ENCODE data around the gene OR52M1. TPM values are rescaled to one million over a fixed set of nuclear protein-coding genes. Genes with fewer than 3 reads are reported as not detected.
"Not testable (repeated sequence)": the region's sequence is repeated elsewhere in the genome, so short reads cannot be mapped to it uniquely, and the experiment has no call there.

OR52M1 gene
- total and polyA plus RNA-seq, 2 donors from 2014 or later: not detected

GRCh38 chr11:4527926-4528325 lies 17.1 kb upstream of the OR52M1 start:
- Histone ChIP-seq H3K4me3 (ENCODE audit: low read length in 3 of 3) (no peak overlapping the region), H3K9me3 (ENCODE audit: control insufficient read depth in 2 of 3, insufficient read depth in 1 of 3, low read length in 3 of 3) (no peaks in the 10 kb centered on the region), H3K27ac (ENCODE audit: low read depth in 2 of 2, low read length in 2 of 2) (no peak overlapping the region), H3K27me3 (ENCODE audit: control insufficient read depth, insufficient read depth, low read length) (no peaks in the 10 kb centered on the region), H3K36me3 (ENCODE audit: control insufficient read depth in 2 of 3, insufficient read depth in 3 of 3, low read length in 3 of 3) (no peaks in the 10 kb centered on the region), H3K4me1 (ENCODE audit: control insufficient read depth in 2 of 3, insufficient read depth in 2 of 3, low read depth in 1 of 3, low read length in 3 of 3) (no peaks in the 10 kb centered on the region), H3K9ac (ENCODE audit: low read length in 3 of 3) (no peak overlapping the region)
- no peak for FAIRE-seq
- no peak for DNase-seq
- TF ChIP-seq CTCF (IDR thresholded peaks at IDR 0.05; ENCODE audit: borderline replicate concordance, extremely low read depth, insufficient read depth): no peak
- intact Hi-C loops (cut with DNase I): no loop called here

- intact Hi-C loops (cut with DNase I); H3K27ac ChIP-seq (ENCODE audit: low read depth in 2 of 2, low read length in 2 of 2); FAIRE-seq; H3K4me3 ChIP-seq (ENCODE audit: low read length in 3 of 3); H3K27me3 ChIP-seq (ENCODE audit: control insufficient read depth, insufficient read depth, low read length); H3K9me3 ChIP-seq (ENCODE audit: control insufficient read depth in 2 of 3, insufficient read depth in 1 of 3, low read length in 3 of 3); H3K36me3 ChIP-seq (ENCODE audit: control insufficient read depth in 2 of 3, insufficient read depth in 3 of 3, low read length in 3 of 3); H3K4me1 ChIP-seq (ENCODE audit: control insufficient read depth in 2 of 3, insufficient read depth in 2 of 3, low read depth in 1 of 3, low read length in 3 of 3); DNase-seq; H3K9ac ChIP-seq (ENCODE audit: low read length in 3 of 3): not testable (repeated sequence)
Observed at GRCh38 chr11:4531686-4532085, 13.3 kb upstream of the OR52M1 start.

GRCh38 chr11:4539603-4540219 lies 5.3 kb upstream of the OR52M1 start:
- H3K4me3 ChIP-seq (ENCODE audit: low read length in 3 of 3): no peak overlapping the region
- peak; percentile 29 for FAIRE-seq
- no peaks in the 10 kb centered on the region for H3K4me1 ChIP-seq (ENCODE audit: control insufficient read depth in 2 of 3, insufficient read depth in 2 of 3, low read depth in 1 of 3, low read length in 3 of 3)
- H3K27me3 ChIP-seq (ENCODE audit: control insufficient read depth, insufficient read depth, low read length): no peaks in the 10 kb centered on the region
- H3K9me3 ChIP-seq (ENCODE audit: control insufficient read depth in 2 of 3, insufficient read depth in 1 of 3, low read length in 3 of 3): no peaks in the 10 kb centered on the region
- H3K36me3 ChIP-seq (ENCODE audit: control insufficient read depth in 2 of 3, insufficient read depth in 3 of 3, low read length in 3 of 3): no peaks in the 10 kb centered on the region
- peak in 2 of 5 donors; percentile 21 to 51 for DNase-seq
- no peak overlapping the region for H3K9ac ChIP-seq (ENCODE audit: low read length in 3 of 3)
- intact Hi-C loops (cut with DNase I): no loop called here
- H3K27ac ChIP-seq (ENCODE audit: low read depth in 2 of 2, low read length in 2 of 2): no peak overlapping the region
- peak; percentile 53 for TF ChIP-seq CTCF (IDR thresholded peaks at IDR 0.05; ENCODE audit: borderline replicate concordance, extremely low read depth, insufficient read depth)

GRCh38 chr11:4541071-4541470 lies 3.9 kb upstream of the OR52M1 start:
- H3K36me3 ChIP-seq (ENCODE audit: control insufficient read depth in 2 of 3, insufficient read depth in 3 of 3, low read length in 3 of 3): no peaks in the 10 kb centered on the region
- H3K4me1 ChIP-seq (ENCODE audit: control insufficient read depth in 2 of 3, insufficient read depth in 2 of 3, low read depth in 1 of 3, low read length in 3 of 3): no peaks in the 10 kb centered on the region
- H3K9me3 ChIP-seq (ENCODE audit: control insufficient read depth in 2 of 3, insufficient read depth in 1 of 3, low read length in 3 of 3): no peaks in the 10 kb centered on the region
- no peaks in the 10 kb centered on the region for H3K27me3 ChIP-seq (ENCODE audit: control insufficient read depth, insufficient read depth, low read length)
- H3K4me3 ChIP-seq (ENCODE audit: low read length in 3 of 3): no peak overlapping the region
- H3K27ac ChIP-seq (ENCODE audit: low read depth in 2 of 2, low read length in 2 of 2): no peak overlapping the region
- no peak for TF ChIP-seq CTCF (IDR thresholded peaks at IDR 0.05; ENCODE audit: borderline replicate concordance, extremely low read depth, insufficient read depth)
- H3K9ac ChIP-seq (ENCODE audit: low read length in 3 of 3): no peak overlapping the region
- FAIRE-seq: no peak
- intact Hi-C loops (cut with DNase I): no loop called here
- DNase-seq: no peak

All from kidney (tissue), 14 donors.